SJSA1 (cell line): ENCODE measurements around the gene SIRT7. TPM values are rescaled to one million over a fixed set of nuclear protein-coding genes. Genes with fewer than 3 reads are reported as not detected.
"Not testable (repeated sequence)": the region's sequence is repeated elsewhere in the genome, so short reads cannot be mapped to it uniquely, and the experiment has no call there.

Experiments used
- DNase-seq, 2 experiments: peaks; one replicate each; pipeline ENCODE4 v3.0.0-alpha.2; 2015 to 2020; ENCODE audit warnings: low spot score in 2 of 2, low read depth in 1 of 2
- H3K27ac ChIP-seq: fragments of 250-450 bp; sonication (Bioruptor Pico); 2 replicates; pipeline ENCODE4 v1.5.1; 2020; ENCODE audit warnings: mild to moderate bottlenecking, moderate library complexity
- H3K27me3 ChIP-seq: fragments of 250-450 bp; sonication (Bioruptor Pico); replicated peaks from 2 replicates; pipeline ENCODE4 v1.5.1; 2020; ENCODE audit warnings: mild to moderate bottlenecking, moderate library complexity
- H3K36me3 ChIP-seq: fragments of 250-450 bp; sonication (Bioruptor Pico); 2 replicates; pipeline ENCODE4 v1.5.1; 2020; ENCODE audit warnings: mild to moderate bottlenecking
- H3K4me1 ChIP-seq: fragments of 250-450 bp; sonication (Bioruptor Pico); replicated peaks from 2 replicates; pipeline ENCODE4 v1.6.1; 2021; ENCODE audit warnings: mild to moderate bottlenecking
- H3K4me3 ChIP-seq: fragments of 250-450 bp; sonication (Bioruptor Pico); 2 replicates; pipeline ENCODE4 v1.5.1; 2020; ENCODE audit warnings: mild to moderate bottlenecking
- H3K9me3 ChIP-seq: fragments of 250-450 bp; sonication (Bioruptor Pico); replicated peaks from 2 replicates; pipeline ENCODE4 v1.5.1; 2020; ENCODE audit warnings: mild to moderate bottlenecking
- total RNA-seq: library from RNA; depleted of rRNA; stranded (reverse); fragments of >200 nt; shearing (Covaris generic); gene quantifications from 2 replicates; pipeline ENCODE4 v1.2.3, GENCODE V29; 2014

SIRT7 gene
- total RNA-seq, 1 experiment from 2014 or later, result 34.7 TPM

DNA sequence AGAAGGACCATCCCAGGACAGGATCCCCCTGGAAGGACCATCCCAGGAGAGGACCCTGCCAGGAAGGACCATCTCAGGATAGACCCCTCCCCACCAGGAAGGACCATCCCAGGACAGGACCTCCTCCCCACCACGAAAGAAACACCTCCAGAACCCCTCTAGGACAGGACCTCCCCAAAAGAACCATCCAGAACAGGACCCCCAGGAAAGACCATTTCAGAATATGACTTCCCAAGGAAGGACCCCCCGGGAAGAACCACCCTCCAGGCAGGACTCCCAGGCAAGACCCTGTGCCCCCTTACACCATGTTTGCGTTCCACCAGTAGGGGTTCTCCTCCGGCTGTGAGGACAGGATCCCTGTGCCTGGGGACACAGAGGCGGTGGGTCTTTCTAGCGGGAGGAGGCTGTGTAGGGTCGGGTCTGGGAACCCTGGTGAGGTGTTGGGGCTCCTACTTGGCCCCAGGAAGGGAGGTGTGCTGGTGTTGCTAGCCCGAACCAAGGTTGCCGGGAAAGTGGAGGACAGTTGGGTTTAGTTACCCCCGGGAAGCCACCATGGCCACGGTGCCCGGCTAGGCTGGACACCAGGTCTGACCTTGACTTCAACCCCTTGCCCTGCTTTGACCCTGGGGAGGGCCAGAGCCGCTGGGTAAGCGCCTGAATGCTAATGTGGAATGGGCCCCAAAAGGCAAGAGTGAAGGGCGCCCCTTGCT, 40.8 kb upstream of the SIRT7 start:
- Histone ChIP-seq H3K4me1 (peaks cover 31% of the 10 kb centered on the region), H3K27ac (no peak overlapping the region), H3K9me3 (peaks cover 14% of the 10 kb centered on the region), H3K36me3 (0 out of 2 replicates have a peak, but pooled peaks cover 3% of the 10 kb centered on the region), H3K4me3 (no peak overlapping the region), H3K27me3 (peaks cover 69% of the 10 kb centered on the region)
- no peak for DNase-seq

DNA sequence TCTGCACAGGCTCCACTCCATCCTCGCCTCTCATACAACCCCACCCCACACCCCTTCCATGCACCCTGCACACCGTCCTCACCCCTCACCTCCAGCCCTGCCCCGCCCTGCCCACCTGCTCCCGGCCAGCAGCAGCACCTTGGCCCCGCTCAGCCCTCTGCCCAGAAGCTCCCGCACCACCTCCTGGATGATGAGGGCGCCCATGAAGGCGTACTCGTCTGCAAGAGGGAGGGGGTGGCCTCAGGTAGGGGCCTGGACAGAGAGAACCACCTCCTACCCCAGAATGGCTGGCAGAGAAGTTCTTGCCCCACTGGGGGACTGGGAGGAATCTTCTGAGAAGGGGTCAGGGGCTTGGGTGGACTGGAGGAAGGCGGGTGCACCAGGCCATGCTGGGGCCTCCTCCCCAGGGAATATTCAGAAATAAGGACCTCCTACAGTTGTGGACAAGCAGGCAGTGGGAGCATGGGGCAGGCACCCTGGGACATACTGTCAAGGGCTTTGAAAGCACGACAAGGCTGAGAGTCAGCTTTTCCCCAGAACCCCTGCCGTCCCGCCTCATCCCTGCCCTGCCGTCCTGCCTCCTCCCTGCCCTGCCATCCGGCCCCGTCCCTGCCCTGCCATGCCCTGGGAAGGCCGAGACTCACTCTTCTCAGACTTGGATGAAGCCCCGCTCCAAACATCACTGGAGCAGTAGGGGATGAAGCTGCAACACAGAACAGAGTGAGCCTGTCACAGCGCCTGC, 39.9 kb upstream of the SIRT7 start:
- H3K4me3 ChIP-seq, result no peak overlapping the region
- DNase-seq, result no peak
- peaks cover 14% of the 10 kb centered on the region for H3K9me3 ChIP-seq
- 0 out of 2 replicates have a peak, but pooled peaks cover 3% of the 10 kb centered on the region for H3K36me3 ChIP-seq
- peaks cover 63% of the 10 kb centered on the region for H3K27me3 ChIP-seq
- H3K4me1 ChIP-seq, result peaks cover 31% of the 10 kb centered on the region
- H3K27ac ChIP-seq, result no peak overlapping the region

DNA sequence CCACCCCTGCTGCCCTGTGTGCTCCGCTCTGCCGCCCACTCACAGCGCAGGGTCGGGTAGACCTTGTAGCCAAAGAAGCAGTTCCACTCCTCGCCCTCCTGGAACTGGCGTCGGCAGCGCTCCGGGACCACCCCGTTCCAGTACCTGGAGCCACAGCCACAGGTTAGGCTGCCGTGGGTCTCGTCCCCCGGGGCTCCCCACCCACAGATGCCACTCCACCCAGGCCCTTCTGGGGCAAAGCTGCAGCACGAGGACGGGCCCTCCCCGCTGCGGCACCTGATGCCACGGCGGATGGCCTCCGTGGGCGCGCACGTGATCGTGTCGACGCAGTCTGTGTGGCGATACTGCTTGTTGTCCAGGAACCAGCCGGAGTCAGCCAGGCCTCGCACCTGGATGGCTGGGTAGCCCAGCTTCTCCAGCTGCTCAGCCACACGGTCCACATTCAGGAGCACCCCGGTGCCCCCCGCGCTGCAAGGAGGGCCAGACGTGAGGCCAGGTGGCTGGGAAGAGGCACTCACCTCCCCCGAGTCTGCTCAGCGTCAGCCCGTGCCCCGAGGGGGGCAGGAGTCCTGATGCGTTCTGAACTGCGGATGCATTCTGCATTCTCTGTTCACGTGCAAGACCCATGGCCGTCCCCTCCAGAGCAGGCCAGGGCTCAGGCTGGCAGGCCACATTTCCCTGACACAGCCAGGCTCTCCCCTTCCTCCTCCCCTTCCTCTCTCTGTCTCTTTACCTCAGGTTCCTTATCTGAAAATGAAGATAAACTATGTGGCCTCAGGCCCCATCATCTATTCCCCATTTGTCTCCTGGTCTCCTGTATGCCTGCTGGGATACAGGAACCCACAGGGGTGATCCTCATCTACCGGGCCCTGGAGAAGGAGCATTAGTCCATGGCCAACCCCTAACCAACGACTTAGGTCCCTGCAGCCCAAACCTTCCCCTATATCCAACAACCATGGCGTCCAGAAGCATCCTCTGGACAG, 38.9 kb upstream of the SIRT7 start:
- Histone ChIP-seq H3K27me3 (peaks cover 54% of the 10 kb centered on the region), H3K4me1 (peaks cover 29% of the 10 kb centered on the region), H3K4me3 (no peak overlapping the region), H3K36me3 (0 out of 2 replicates have a peak, but pooled peaks cover 3% of the 10 kb centered on the region), H3K27ac (no peak overlapping the region), H3K9me3 (peaks cover 14% of the 10 kb centered on the region)
- DNase-seq, result no peak

DNA sequence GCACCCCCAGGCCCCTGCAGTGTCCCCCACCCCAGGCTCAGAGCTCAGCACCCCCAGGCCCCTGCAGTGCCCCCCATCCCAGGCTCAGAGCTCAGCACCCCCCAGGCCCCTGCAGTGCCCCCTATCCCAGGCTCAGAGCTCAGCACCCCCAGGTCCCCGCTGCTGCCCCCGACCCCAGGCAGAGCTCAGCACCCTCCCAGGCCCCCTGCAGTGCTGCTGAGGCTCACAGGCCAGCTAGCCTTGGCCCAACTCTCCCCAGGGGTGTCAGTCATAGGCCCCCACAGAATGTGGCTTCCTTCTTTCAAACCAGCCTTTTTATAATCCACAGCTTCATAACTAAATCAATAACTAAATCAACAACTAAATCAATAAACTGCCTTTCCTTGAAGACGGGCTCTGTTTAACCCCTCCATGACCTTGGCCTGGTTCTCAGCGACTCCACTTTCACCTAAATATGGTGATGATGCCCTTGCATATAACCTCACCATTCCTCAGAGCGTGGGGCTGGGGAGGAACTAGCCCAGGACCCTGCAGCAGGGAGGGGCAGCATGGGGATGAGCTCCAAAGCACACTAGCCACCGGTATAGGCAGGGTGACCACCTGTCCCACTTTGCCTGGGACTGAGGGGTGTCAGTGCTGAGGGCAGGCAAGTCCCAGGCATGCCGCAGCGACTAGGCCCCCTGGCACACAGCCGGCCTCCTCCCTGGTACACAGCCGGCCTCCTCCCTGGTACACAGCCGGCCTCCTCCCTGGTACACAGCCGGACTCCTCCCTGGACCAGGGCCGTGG, 38.0 kb upstream of the SIRT7 start:
- H3K9me3 ChIP-seq, result peaks cover 14% of the 10 kb centered on the region
- H3K4me3 ChIP-seq, result no peak overlapping the region
- H3K27ac ChIP-seq, result no peak overlapping the region
- peaks cover 49% of the 10 kb centered on the region for H3K27me3 ChIP-seq
- 0 out of 2 replicates have a peak, but pooled peaks cover 3% of the 10 kb centered on the region for H3K36me3 ChIP-seq
- H3K4me1 ChIP-seq, result peaks cover 20% of the 10 kb centered on the region
- DNase-seq, result no peak

DNA sequence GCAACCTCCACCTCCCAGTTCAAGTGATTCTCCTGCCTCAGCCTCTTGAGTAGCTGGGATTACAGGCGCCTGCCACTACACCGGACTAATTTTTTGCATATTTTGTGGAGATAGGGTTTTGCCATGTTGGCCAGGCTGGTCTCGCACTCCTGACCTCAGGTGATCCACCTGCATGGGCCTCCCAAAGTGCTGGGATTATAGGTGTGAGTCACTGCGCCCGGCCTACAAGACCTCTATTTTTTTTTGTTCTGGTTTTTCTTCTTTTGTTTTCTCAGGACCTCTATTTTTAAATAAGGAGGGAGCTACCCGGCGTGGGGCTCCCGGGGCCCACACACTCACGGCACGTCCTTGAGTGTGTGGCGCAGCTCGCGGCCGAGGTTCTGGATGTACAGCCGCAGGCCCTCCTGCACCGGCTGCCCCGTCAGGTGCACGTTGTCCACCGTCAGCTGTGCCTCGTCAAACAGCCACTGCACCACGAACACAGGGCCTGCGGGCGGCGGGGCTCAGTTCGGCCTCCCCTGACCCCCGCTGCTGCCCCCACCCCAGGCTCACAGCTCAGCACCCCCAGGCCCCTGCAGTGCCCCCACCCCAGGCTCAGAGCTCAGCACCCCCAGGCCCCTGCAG, 37.2 kb upstream of the SIRT7 start:
- Histone ChIP-seq H3K27ac (no peak overlapping the region), H3K4me1 (peaks cover 13% of the 10 kb centered on the region), H3K4me3 (no peak overlapping the region), H3K9me3 (peaks cover 9% of the 10 kb centered on the region), H3K36me3 (no peaks in the 10 kb centered on the region), H3K27me3 (peaks cover 45% of the 10 kb centered on the region)
- no peak for DNase-seq

DNA sequence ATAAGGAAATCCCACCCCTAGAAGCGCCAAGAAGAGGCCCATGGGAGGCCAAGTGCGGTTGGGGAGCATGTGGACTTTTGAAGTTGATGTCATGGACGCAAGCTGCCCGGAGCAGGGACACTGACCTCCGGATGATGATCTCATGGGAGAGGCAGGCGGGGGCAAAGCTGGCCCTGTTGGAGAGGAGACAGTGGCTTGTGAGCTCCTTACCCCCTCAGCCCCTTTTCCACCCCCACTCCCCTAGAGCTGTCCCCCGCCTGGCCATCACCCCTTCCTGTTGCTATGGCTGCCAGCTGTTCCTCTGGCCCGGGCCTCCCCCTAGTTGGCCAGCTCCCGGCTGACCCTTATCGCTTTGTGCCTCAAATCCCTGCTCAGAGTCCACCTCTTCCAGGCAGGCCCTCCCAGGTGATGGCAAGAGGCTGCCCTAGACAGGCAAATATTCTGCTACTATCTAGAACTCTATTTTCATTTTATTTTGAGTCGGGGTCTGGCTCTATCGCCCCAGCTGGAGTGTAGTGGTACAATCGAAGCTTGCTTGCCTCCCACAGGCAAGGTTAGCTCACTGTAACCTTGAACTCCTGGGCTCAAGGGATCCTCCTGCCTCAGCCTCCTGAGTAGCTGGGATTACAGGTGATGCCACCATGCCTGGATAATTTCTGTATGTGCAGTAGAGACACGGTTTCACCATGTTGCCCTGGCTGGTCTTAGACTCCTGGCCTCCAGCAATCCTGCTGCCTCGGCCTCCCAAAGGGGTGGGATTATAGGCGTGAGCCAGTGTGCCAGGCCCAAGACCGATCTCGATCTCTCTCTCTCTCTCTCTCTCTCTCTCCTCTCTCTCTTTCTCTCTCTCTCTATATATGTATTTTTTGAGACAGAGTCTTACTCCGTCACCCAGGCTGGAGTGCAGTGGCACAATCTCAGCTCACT, 36.4 kb upstream of the SIRT7 start:
- Histone ChIP-seq H3K4me1 (peaks cover 5% of the 10 kb centered on the region), H3K27me3 (peaks cover 38% of the 10 kb centered on the region), H3K27ac (no peak overlapping the region), H3K9me3 (peaks cover 2% of the 10 kb centered on the region; the same call in 1 of the 2 replicates), H3K4me3 (no peak overlapping the region), H3K36me3 (no peaks in the 10 kb centered on the region)
- DNase-seq, result no peak

DNA sequence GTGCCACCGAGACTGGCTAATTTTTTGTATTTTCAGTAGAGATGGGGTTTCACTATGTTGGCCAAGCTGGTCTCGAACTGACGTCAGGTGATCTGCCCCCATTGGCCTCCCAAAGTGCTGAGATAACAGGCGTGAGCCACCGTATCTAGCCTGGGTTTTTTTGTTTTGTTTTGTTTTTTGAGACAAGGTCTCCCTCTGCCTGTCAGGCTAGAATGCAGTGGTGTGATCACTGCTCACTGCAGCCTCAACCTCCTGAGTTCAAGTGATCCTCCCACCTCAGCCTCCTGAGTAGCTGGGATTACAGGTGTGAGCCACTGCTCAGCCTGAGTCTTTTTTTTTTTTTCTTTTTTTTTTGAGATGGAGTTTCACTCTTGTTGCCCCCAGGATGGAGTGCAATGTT, 35.5 kb upstream of the SIRT7 start:
- not testable (repeated sequence) for H3K9me3 ChIP-seq, H3K36me3 ChIP-seq, H3K27ac ChIP-seq, DNase-seq, H3K4me1 ChIP-seq, H3K4me3 ChIP-seq
- peaks cover 28% of the 10 kb centered on the region for H3K27me3 ChIP-seq

DNA sequence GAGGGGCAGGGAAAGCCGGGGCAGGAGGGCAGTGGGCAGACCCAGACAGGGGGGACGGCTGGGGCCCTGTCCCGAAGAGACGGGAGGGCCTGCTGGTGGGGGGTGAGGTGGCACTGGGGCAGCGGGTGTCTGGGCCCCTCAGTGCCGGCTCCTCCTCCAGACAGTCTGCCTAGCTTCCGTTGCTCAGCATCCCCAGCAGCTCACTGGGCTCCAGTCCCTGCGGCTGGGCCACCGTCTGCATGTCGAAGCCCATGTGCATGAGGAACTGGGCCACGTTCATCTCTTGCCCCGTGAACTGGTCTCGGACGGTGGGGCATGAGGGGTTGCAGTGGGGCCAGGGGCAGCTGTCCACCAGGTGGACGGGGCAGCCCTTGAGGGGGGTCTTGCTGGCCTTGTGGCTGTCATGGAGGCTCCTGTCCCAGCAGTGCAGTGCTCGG, 34.8 kb upstream of the SIRT7 start:
- Histone ChIP-seq H3K36me3 (no peaks in the 10 kb centered on the region), H3K4me1 (no peaks in the 10 kb centered on the region), H3K27ac (no peak overlapping the region), H3K4me3 (no peak overlapping the region), H3K9me3 (no peaks in the 10 kb centered on the region), H3K27me3 (peaks cover 22% of the 10 kb centered on the region)
- DNase-seq, result no peak

DNA sequence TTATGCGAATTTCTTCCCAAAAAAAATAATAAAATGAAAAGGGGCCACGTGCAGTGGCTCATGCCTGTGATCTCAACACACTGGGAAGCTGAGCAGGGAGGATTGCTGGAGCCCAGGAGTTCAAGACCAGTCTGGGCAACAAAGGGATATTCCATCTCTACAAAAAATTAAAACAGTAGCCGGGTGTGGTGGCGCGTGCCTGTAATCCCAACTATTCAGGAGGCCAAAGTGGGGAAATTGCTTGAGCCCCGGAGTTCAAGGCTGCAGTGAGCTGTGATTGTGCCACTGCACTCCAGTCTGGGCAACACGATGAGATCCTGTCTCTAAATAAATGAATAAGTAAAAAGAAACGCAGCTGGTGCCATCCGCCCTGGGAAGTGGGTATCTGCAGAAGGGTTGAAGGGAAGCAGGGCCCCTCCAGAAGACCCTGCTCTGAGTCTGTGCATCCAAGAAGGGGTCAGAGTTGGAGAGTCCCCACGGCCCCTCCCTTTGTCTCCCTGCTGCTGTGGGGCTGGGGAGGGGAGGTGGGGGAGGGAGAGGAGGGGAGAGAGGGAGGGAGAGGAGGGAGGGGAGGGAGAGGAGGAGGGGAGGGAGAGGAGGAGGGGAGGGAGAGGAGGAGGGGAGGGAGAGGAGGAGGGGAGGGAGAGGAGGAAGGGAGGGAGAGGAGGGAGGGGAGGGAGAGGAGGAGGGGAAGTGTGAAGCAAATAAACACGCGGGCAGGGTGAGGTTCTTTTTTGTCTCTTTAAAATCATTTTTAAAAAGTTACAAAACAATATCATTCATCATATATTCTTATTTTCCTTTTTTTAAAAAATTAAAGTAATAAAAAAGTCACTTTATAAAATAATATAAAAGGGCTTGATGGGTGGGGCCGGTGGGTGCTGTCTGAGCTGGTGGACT, 34.1 kb upstream of the SIRT7 start:
- Histone ChIP-seq H3K27me3 (peaks cover 16% of the 10 kb centered on the region), H3K9me3 (no peaks in the 10 kb centered on the region), H3K36me3 (no peaks in the 10 kb centered on the region), H3K4me1 (no peaks in the 10 kb centered on the region), H3K4me3 (no peak overlapping the region), H3K27ac (no peak overlapping the region)
- no peak for DNase-seq

DNA sequence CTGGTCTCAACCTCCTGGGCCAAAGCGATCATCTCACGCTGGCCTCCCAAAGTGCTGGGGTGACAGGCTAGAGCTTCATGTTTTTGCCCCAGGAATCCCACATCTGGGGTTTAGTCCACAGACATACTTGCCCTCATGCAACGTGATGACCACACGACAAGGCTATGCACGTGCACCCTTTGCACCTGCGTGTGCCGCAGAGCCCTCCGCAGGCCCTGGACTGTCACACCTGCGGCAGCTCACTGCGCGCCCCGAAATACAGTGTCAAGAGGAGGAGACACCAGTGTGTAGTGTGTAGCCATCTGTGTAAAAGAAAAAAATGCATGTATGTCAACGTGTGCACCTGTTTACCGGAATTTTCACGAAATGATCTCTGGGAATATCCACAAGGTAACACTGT, 32.5 kb upstream of the SIRT7 start:
- no peaks in the 10 kb centered on the region for H3K4me1 ChIP-seq
- H3K4me3 ChIP-seq, result no peak overlapping the region

More for the DNA sequence above, 32.5 kb upstream of the SIRT7 start:
- H3K27me3 ChIP-seq, result peaks cover 20% of the 10 kb centered on the region; the same call in 1 of the 2 replicates
- no peaks in the 10 kb centered on the region for H3K9me3 ChIP-seq
- no peaks in the 10 kb centered on the region for H3K36me3 ChIP-seq
- no peak overlapping the region for H3K27ac ChIP-seq
- no peak for DNase-seq
